Measurements from ENCODE around the gene TPPP. TPM values are rescaled to one million over a fixed set of nuclear protein-coding genes. Genes with fewer than 3 reads are reported as not detected.
"Not testable (repeated sequence)": the region's sequence is repeated elsewhere in the genome, so short reads cannot be mapped to it uniquely, and the experiment has no call there.

The TPPP gene
- total RNA-seq, 2 experiments from 2014 or later: 0.02 to 0.10 TPM

- intact Hi-C loops (cut with micrococcal nuclease); H3K9me3 Mint-ChIP-seq; H3K4me1 Mint-ChIP-seq (ENCODE audit: low read depth); H3K36me3 Mint-ChIP-seq (ENCODE audit: low read depth); CTCF ChIA-PET; H3K27ac Mint-ChIP-seq; H3K27me3 Mint-ChIP-seq (ENCODE audit: low read depth); DNase-seq; H3K4me3 Mint-ChIP-seq: not testable (repeated sequence)
Observed at GRCh38 chr5:680118-680795, 12.9 kb downstream of the TPPP start.

GRCh38 chr5:679166-679895, 13.8 kb downstream of the TPPP start:
- H3K27me3 Mint-ChIP-seq (ENCODE audit: low read depth); H3K4me1 Mint-ChIP-seq (ENCODE audit: low read depth); DNase-seq; CTCF ChIA-PET; H3K36me3 Mint-ChIP-seq (ENCODE audit: low read depth); H3K27ac Mint-ChIP-seq; H3K4me3 Mint-ChIP-seq; intact Hi-C loops (cut with micrococcal nuclease); H3K9me3 Mint-ChIP-seq: not testable (repeated sequence)

- CTCF ChIA-PET; H3K9me3 Mint-ChIP-seq; H3K4me1 Mint-ChIP-seq (ENCODE audit: low read depth); H3K36me3 Mint-ChIP-seq (ENCODE audit: low read depth); H3K4me3 Mint-ChIP-seq; intact Hi-C loops (cut with micrococcal nuclease); DNase-seq; H3K27ac Mint-ChIP-seq; H3K27me3 Mint-ChIP-seq (ENCODE audit: low read depth): not testable (repeated sequence)
Observed at GRCh38 chr5:678521-678920, 14.6 kb downstream of the TPPP start.

GRCh38 chr5:677131-678101, 15.7 kb downstream of the TPPP start:
- no peak overlapping the region for H3K4me3 Mint-ChIP-seq
- H3K27ac Mint-ChIP-seq: no peak overlapping the region
- CTCF ChIA-PET: no interaction called here
- H3K4me1 Mint-ChIP-seq (ENCODE audit: low read depth): peaks cover 9% of the 10 kb centered on the region
- H3K9me3 Mint-ChIP-seq: no peaks in the 10 kb centered on the region
- H3K36me3 Mint-ChIP-seq (ENCODE audit: low read depth): no peaks in the 10 kb centered on the region
- peaks cover 4% of the 10 kb centered on the region for H3K27me3 Mint-ChIP-seq (ENCODE audit: low read depth)
- intact Hi-C loops (cut with micrococcal nuclease): no loop called here
- no peak for DNase-seq

GRCh38 chr5:676699-677076, 16.5 kb downstream of the TPPP start:
- CTCF ChIA-PET: no interaction called here
- no peaks in the 10 kb centered on the region for H3K36me3 Mint-ChIP-seq (ENCODE audit: low read depth)
- intact Hi-C loops (cut with micrococcal nuclease): no loop called here
- H3K27ac Mint-ChIP-seq: no peak overlapping the region
- peaks cover 12% of the 10 kb centered on the region for H3K4me1 Mint-ChIP-seq (ENCODE audit: low read depth)
- H3K4me3 Mint-ChIP-seq: no peak overlapping the region
- H3K27me3 Mint-ChIP-seq (ENCODE audit: low read depth): peaks cover 4% of the 10 kb centered on the region
- DNase-seq: no peak
- no peaks in the 10 kb centered on the region for H3K9me3 Mint-ChIP-seq

GRCh38 chr5:675871-676698, 17.1 kb downstream of the TPPP start:
- no peaks in the 10 kb centered on the region for H3K36me3 Mint-ChIP-seq (ENCODE audit: low read depth)
- H3K4me3 Mint-ChIP-seq: no peak overlapping the region
- H3K9me3 Mint-ChIP-seq: no peaks in the 10 kb centered on the region
- H3K4me1 Mint-ChIP-seq (ENCODE audit: low read depth): peaks cover 12% of the 10 kb centered on the region
- no peak overlapping the region for H3K27ac Mint-ChIP-seq
- H3K27me3 Mint-ChIP-seq (ENCODE audit: low read depth): peaks cover 4% of the 10 kb centered on the region
- CTCF ChIA-PET: no interaction called here
- intact Hi-C loops (cut with micrococcal nuclease): no loop called here
- DNase-seq: no peak

- peaks cover 12% of the 10 kb centered on the region for H3K4me1 Mint-ChIP-seq (ENCODE audit: low read depth)
- intact Hi-C loops (cut with micrococcal nuclease): no loop called here
- no peak overlapping the region for H3K27ac Mint-ChIP-seq
- DNase-seq: no peak
- no peaks in the 10 kb centered on the region for H3K36me3 Mint-ChIP-seq (ENCODE audit: low read depth)
- peaks cover 4% of the 10 kb centered on the region for H3K27me3 Mint-ChIP-seq (ENCODE audit: low read depth)
- H3K4me3 Mint-ChIP-seq: no peak overlapping the region
- CTCF ChIA-PET: interaction anchor here (0.7 to 0.8 kb wide), 2 partner anchors 220 to 666 kb away, joined by 3 read pairs; no protein-coding TSS in a partner anchor
- H3K9me3 Mint-ChIP-seq: no peaks in the 10 kb centered on the region
Observed at GRCh38 chr5:675111-675870, 17.9 kb downstream of the TPPP start.

GRCh38 chr5:674630-675011, 18.5 kb downstream of the TPPP start:
- peaks cover 12% of the 10 kb centered on the region for H3K4me1 Mint-ChIP-seq (ENCODE audit: low read depth)
- no peak for DNase-seq
- CTCF ChIA-PET: interaction anchor here (0.8 kb wide), 1 partner anchor 666 kb away, joined by 3 read pairs; no protein-coding TSS in a partner anchor
- peaks cover 4% of the 10 kb centered on the region for H3K27me3 Mint-ChIP-seq (ENCODE audit: low read depth)
- no peak overlapping the region for H3K27ac Mint-ChIP-seq
- H3K36me3 Mint-ChIP-seq (ENCODE audit: low read depth): no peaks in the 10 kb centered on the region
- H3K9me3 Mint-ChIP-seq: no peaks in the 10 kb centered on the region
- H3K4me3 Mint-ChIP-seq: no peak overlapping the region
- intact Hi-C loops (cut with micrococcal nuclease): no loop called here

GRCh38 chr5:673831-674629, 19.1 kb downstream of the TPPP start:
- CTCF ChIA-PET: interaction anchor here (0.8 kb wide), 1 partner anchor 667 kb away, joined by 3 read pairs; no protein-coding TSS in a partner anchor
- no peaks in the 10 kb centered on the region for H3K36me3 Mint-ChIP-seq (ENCODE audit: low read depth)
- H3K27ac Mint-ChIP-seq: no peak overlapping the region
- DNase-seq: no peak
- H3K4me1 Mint-ChIP-seq (ENCODE audit: low read depth): peaks cover 12% of the 10 kb centered on the region
- intact Hi-C loops (cut with micrococcal nuclease): no loop called here
- H3K9me3 Mint-ChIP-seq: no peaks in the 10 kb centered on the region
- no peak overlapping the region for H3K4me3 Mint-ChIP-seq
- peaks cover 4% of the 10 kb centered on the region for H3K27me3 Mint-ChIP-seq (ENCODE audit: low read depth)

- DNase-seq: no peak
- no peak overlapping the region for H3K27ac Mint-ChIP-seq
- no peaks in the 10 kb centered on the region for H3K9me3 Mint-ChIP-seq
- intact Hi-C loops (cut with micrococcal nuclease): no loop called here
- H3K36me3 Mint-ChIP-seq (ENCODE audit: low read depth): no peaks in the 10 kb centered on the region
- H3K27me3 Mint-ChIP-seq (ENCODE audit: low read depth): peaks cover 4% of the 10 kb centered on the region
- no peak overlapping the region for H3K4me3 Mint-ChIP-seq
- CTCF ChIA-PET: interaction anchor here (0.7 to 1.2 kb wide), 2 partner anchors 200 to 232 kb away, joined by 3 read pairs; no protein-coding TSS in a partner anchor
- H3K4me1 Mint-ChIP-seq (ENCODE audit: low read depth): peaks cover 12% of the 10 kb centered on the region
Observed at GRCh38 chr5:673161-673830, 19.9 kb downstream of the TPPP start.
